SK-N-MC (cell line): ENCODE results near the gene TAS2R10.

ENCODE experiments used
- DNase-seq: peaks from one replicate; pipeline ENCODE4 v3.0.0-alpha.2; 2011; ENCODE audit warnings: low read depth, low spot score
- H3K27ac ChIP-seq: fragments of 200-600 bp; sonication (generic); 2 replicates; pipeline ENCODE4 v1.5.1; 2016; ENCODE audit warnings: mixed run types
- H3K36me3 ChIP-seq: fragments of 200-600 bp; sonication (generic); 2 replicates; pipeline ENCODE4 v1.6.1; 2017; ENCODE audit warnings: antibody characterized with exemption, low read length, mixed read lengths; ENCODE audit not compliant: insufficient read depth
- H3K4me3 ChIP-seq: fragments of 200-600 bp; sonication (generic); 2 replicates; pipeline ENCODE4 v1.5.1; 2016
- H3K9ac ChIP-seq: fragments of 200-600 bp; sonication (generic); 2 replicates; pipeline ENCODE4 v1.8.0; 2017; ENCODE audit warnings: mixed run types, mixed read lengths; ENCODE audit not compliant: insufficient read length
- H3K9me3 ChIP-seq: fragments of 200-600 bp; sonication (generic); 2 replicates; pipeline ENCODE4 v1.6.1; 2017; ENCODE audit warnings: low read depth, mild to moderate bottlenecking, antibody characterized with exemption, low read length, moderate library complexity, mixed read lengths
- EZH2 ChIP-seq: fragments of 200-600 bp; sonication (generic); IDR thresholded peaks from one replicate; pipeline ENCODE4 v1.6.1; 2017; ENCODE audit warnings: antibody characterized with exemption
- FOXP2 ChIP-seq: optimal IDR thresholded peaks from 2 replicates; pipeline ENCODE3; 2011; ENCODE audit warnings: mild to moderate bottlenecking, moderate library complexity; ENCODE audit not compliant: insufficient read depth; ENCODE audit errors: extremely low read length, control extremely low read depth
- POLR2AphosphoS5 ChIP-seq: IDR thresholded peaks from 2 replicates; pipeline ENCODE4 v1.6.1; 2012; ENCODE audit warnings: mild to moderate bottlenecking, low read depth, low read length, borderline replicate concordance

TAS2R10 gene

GRCh38 chr12:10826258-10826657 is at the start of gene TAS2R10:
TSS of gene TAS2R10 (minus strand) at chr12:10826358. CDS start at chr12:10826269, 89 bp downstream.
- Histone ChIP-seq H3K36me3 (no peaks in the 10 kb centered on the region), H3K9me3 (no peaks in the 10 kb centered on the region), H3K27ac (no peak within 1 kb of the TSS), H3K9ac (no peak within 1 kb of the TSS), H3K4me3 (no peak within 1 kb of the TSS)
- no peak for DNase-seq
- TF ChIP-seq FOXP2 (no peak), EZH2 (no peak), POLR2AphosphoS5 (no peak)

GRCh38 chr12:10873378-10873777 is 47.2 kb upstream of the TAS2R10 start:
- H3K27ac ChIP-seq = no peak overlapping the region
- no peak for DNase-seq
- H3K9me3 ChIP-seq = no peaks in the 10 kb centered on the region
- no peak overlapping the region for H3K4me3 ChIP-seq
- H3K36me3 ChIP-seq = peaks cover 5% of the 10 kb centered on the region; the same call in 1 of the 2 replicates
- no peak overlapping the region for H3K9ac ChIP-seq
- TF ChIP-seq POLR2AphosphoS5 (no peak), EZH2 (no peak), FOXP2 (no peak)

GRCh38 chr12:10867381-10867780 is 41.2 kb upstream of the TAS2R10 start:
- Histone ChIP-seq H3K9me3 (no peaks in the 10 kb centered on the region), H3K9ac (no peak overlapping the region), H3K4me3 (no peak overlapping the region), H3K36me3 (no peaks in the 10 kb centered on the region), H3K27ac (no peak overlapping the region)
- TF ChIP-seq EZH2 (no peak), FOXP2 (no peak)
- DNase-seq = no peak

- Histone ChIP-seq H3K36me3 (peaks cover 5% of the 10 kb centered on the region; the same call in 1 of the 2 replicates), H3K9ac (no peak overlapping the region), H3K27ac (no peak overlapping the region), H3K4me3 (no peak overlapping the region), H3K9me3 (0 out of 2 replicates have a peak, but pooled peaks cover 4% of the 10 kb centered on the region)
- no peak for DNase-seq
- no peak for TF ChIP-seq POLR2AphosphoS5
- no peak for TF ChIP-seq FOXP2
- no peak for TF ChIP-seq EZH2
These were observed 37.5 kb upstream of the TAS2R10 start for GRCh38 chr12:10863512-10864218.

- Histone ChIP-seq H3K9me3 (0 out of 2 replicates have a peak, but pooled peaks cover 4% of the 10 kb centered on the region), H3K36me3 (peaks cover 5% of the 10 kb centered on the region; the same call in 1 of the 2 replicates), H3K27ac (no peak overlapping the region), H3K9ac (no peak overlapping the region), H3K4me3 (no peak overlapping the region)
- TF ChIP-seq FOXP2 (no peak), EZH2 (no peak), POLR2AphosphoS5 (no peak)
- DNase-seq = no peak
These were observed 35.2 kb upstream of the TAS2R10 start for GRCh38 chr12:10861366-10861765.

GRCh38 chr12:10855807-10856206 is 29.6 kb upstream of the TAS2R10 start:
- peaks cover 5% of the 10 kb centered on the region; the same call in 1 of the 2 replicates for H3K36me3 ChIP-seq
- TF ChIP-seq POLR2AphosphoS5 (no peak), FOXP2 (no peak), EZH2 (no peak)
- H3K27ac ChIP-seq = no peak overlapping the region
- no peak overlapping the region for H3K4me3 ChIP-seq
- DNase-seq = no peak
- H3K9me3 ChIP-seq = no peaks in the 10 kb centered on the region
- no peak overlapping the region for H3K9ac ChIP-seq

- no peak for DNase-seq
- no peak for TF ChIP-seq POLR2AphosphoS5
- no peak for TF ChIP-seq FOXP2
- no peak for TF ChIP-seq EZH2
- Histone ChIP-seq H3K9ac (no peak overlapping the region), H3K9me3 (no peaks in the 10 kb centered on the region), H3K4me3 (no peak overlapping the region), H3K36me3 (peaks cover 1% of the 10 kb centered on the region; the same call in 1 of the 2 replicates), H3K27ac (no peak overlapping the region)
These were observed 27.6 kb upstream of the TAS2R10 start for GRCh38 chr12:10853776-10854175.

GRCh38 chr12:10851243-10851858 is 25.2 kb upstream of the TAS2R10 start:
- H3K9me3 ChIP-seq = no peaks in the 10 kb centered on the region
- TF ChIP-seq EZH2 (no peak), POLR2AphosphoS5 (no peak), FOXP2 (no peak)
- H3K4me3 ChIP-seq = no peak overlapping the region
- no peak overlapping the region for H3K9ac ChIP-seq
- H3K27ac ChIP-seq = no peak overlapping the region
- H3K36me3 ChIP-seq = no peaks in the 10 kb centered on the region
- no peak for DNase-seq

- Histone ChIP-seq H3K27ac (no peak within 1 kb of the TSS), H3K9ac (no peak within 1 kb of the TSS), H3K36me3 (no peaks in the 10 kb centered on the region), H3K9me3 (no peaks in the 10 kb centered on the region), H3K4me3 (no peak within 1 kb of the TSS)
- no peak for DNase-seq
- no peak for TF ChIP-seq EZH2
- TF ChIP-seq POLR2AphosphoS5 = no peak
These were observed 23.3 kb upstream of the TAS2R10 start, which contains the start of gene PRR4 for GRCh38 chr12:10849425-10849878. TSS of gene PRR4 (minus strand) at chr12:10849475. CDS start at chr12:10849437, 38 bp downstream.
